HT-29 (cell line): ENCODE results near the gene PIGS. TPM values are rescaled to one million over a fixed set of nuclear protein-coding genes. Genes with fewer than 3 reads are reported as not detected.
"Not testable (repeated sequence)": the region's sequence is repeated elsewhere in the genome, so short reads cannot be mapped to it uniquely, and the experiment has no call there.

Experiments
- DNase-seq: peaks from one replicate; pipeline ENCODE4 v3.0.0-alpha.2; 2015; ENCODE audit warnings: low spot score
- total RNA-seq: library from RNA; depleted of rRNA; stranded (reverse); fragments of >200 nt; shearing (Covaris generic); gene quantifications from 2 replicates; pipeline ENCODE4 v1.2.3, GENCODE V29; 2014; rRNA removed

PIGS gene
- 62.5 and 65.8 TPM in 2 replicates for total RNA-seq

- peak; percentile 88 for DNase-seq
These were observed at the start of gene PIGS for GRCh38 chr17:28571361-28572122. Gene PIGS, minus strand, starts transcription at chr17:28571524. Its CDS starts 28 bp downstream, at chr17:28571496.

GRCh38 chr17:28620010-28620409, 48.7 kb upstream of the PIGS start:
- no peak for DNase-seq

- no peak for DNase-seq
These were observed 47.1 kb upstream of the PIGS start for GRCh38 chr17:28618464-28618863.

- no peak for DNase-seq
These were observed 45.0 kb upstream of the PIGS start for GRCh38 chr17:28616281-28616680.

GRCh38 chr17:28615260-28615940, 44.1 kb upstream of the PIGS start:
- no peak for DNase-seq

- no peak for DNase-seq
These were observed 42.6 kb upstream of the PIGS start, which contains the start of gene RSKR for GRCh38 chr17:28613931-28614381. Gene RSKR, minus strand, starts transcription at chr17:28614185. Its CDS starts 24 bp downstream, at chr17:28614161.

- DNase-seq = peak; percentile 45
These were observed 41.9 kb upstream of the PIGS start for GRCh38 chr17:28612936-28613872.

GRCh38 chr17:28612531-28612930, 41.2 kb upstream of the PIGS start:
- no peak for DNase-seq

- DNase-seq = no peak
These were observed 39.1 kb upstream of the PIGS start for GRCh38 chr17:28610376-28610775.

- not testable (repeated sequence) for DNase-seq
These were observed 32.7 kb upstream of the PIGS start for GRCh38 chr17:28604031-28604430.

- DNase-seq = peak; percentile 83
These were observed 28.2 kb upstream of the PIGS start for GRCh38 chr17:28599311-28600184.

- DNase-seq = peak; percentile 95
These were observed 27.5 kb upstream of the PIGS start, which contains the start of gene SPAG5 for GRCh38 chr17:28598799-28599310. Gene SPAG5, minus strand, starts transcription at chr17:28599025. Its CDS starts 79 bp downstream, at chr17:28598946.

GRCh38 chr17:28598389-28598788, 27.1 kb upstream of the PIGS start:
- DNase-seq = no peak

- DNase-seq = no peak
These were observed 26.5 kb upstream of the PIGS start for GRCh38 chr17:28597606-28598383.

GRCh38 chr17:28592260-28592659, 20.9 kb upstream of the PIGS start:
- DNase-seq = no peak

- DNase-seq = no peak
These were observed 14.5 kb upstream of the PIGS start for GRCh38 chr17:28585851-28586250.

GRCh38 chr17:28584434-28584833, 13.1 kb upstream of the PIGS start:
- no peak for DNase-seq

GRCh38 chr17:28582513-28582912, 11.2 kb upstream of the PIGS start:
- DNase-seq = no peak

GRCh38 chr17:28580959-28581358, 9.6 kb upstream of the PIGS start:
- DNase-seq = no peak
